Activated naive CD4-positive, alpha-beta T cell treated with anti-CD3 and anti-CD28 coated beads, Interleukin-2, amount 10 ng/mL, durations not matched to agents 7 days and 5 days (primary cell): ENCODE measurements around the gene JARID2.

Source experiments
- CTCF ChIA-PET: fragments of 350-600 bp; sonication (Branson Sonifier 250); formaldehyde crosslinking; loops from one replicate; lab custom pipeline; 2021; ENCODE audit warnings: antibody characterized with exemption; lab: Charles Lee
- DNase-seq: peaks from one replicate; pipeline ENCODE4 v3.0.0-alpha.2; 2020
- H3K27ac Mint-ChIP-seq: one replicate; pipeline ENCODE4 v1.8.0; 2021; ENCODE audit warnings: mild to moderate bottlenecking, moderate library complexity, mixed read lengths
- H3K27me3 Mint-ChIP-seq: one replicate; pipeline ENCODE4 v1.8.0; 2021; ENCODE audit warnings: mild to moderate bottlenecking, mixed read lengths
- H3K36me3 Mint-ChIP-seq: one replicate; pipeline ENCODE4 v1.8.0; 2021; ENCODE audit warnings: mixed read lengths
- H3K4me1 Mint-ChIP-seq: one replicate; pipeline ENCODE4 v1.8.0; 2021; ENCODE audit warnings: mixed read lengths
- H3K4me3 Mint-ChIP-seq: one replicate; pipeline ENCODE4 v1.8.0; 2021; ENCODE audit warnings: mild to moderate bottlenecking, moderate library complexity, mixed read lengths
- H3K9me3 Mint-ChIP-seq: one replicate; pipeline ENCODE4 v1.8.0; 2021; ENCODE audit warnings: mixed read lengths

Gene JARID2

DNA sequence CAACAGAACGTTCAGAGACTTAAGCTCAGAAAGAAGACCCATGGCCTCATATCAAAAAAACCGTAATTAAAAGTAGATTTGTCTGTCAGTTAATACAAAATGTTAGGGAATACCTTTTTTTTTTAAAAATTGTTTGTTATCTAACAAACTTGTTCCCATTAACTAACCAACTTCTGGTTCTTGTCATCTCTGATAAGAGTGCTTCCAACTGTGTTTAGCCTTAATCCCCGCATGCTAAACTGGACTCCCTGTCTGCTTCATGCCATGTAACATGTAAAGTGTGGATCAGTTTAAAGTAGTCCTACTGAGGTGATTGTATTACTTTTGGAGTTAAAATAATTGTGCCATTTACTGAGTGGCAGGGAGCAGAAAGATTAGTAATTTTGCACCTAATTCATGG, 6.3 kb downstream of the JARID2 start:
- no peak for DNase-seq
- Mint-ChIP-seq H3K36me3 (peaks cover 31% of the 10 kb centered on the region), H3K27ac (no peak overlapping the region), H3K27me3 (peaks cover 4% of the 10 kb centered on the region), H3K4me1 (peaks cover 73% of the 10 kb centered on the region), H3K9me3 (no peaks in the 10 kb centered on the region), H3K4me3 (peak overlapping the region; percentile 50)
- CTCF ChIA-PET = no interaction called here

DNA sequence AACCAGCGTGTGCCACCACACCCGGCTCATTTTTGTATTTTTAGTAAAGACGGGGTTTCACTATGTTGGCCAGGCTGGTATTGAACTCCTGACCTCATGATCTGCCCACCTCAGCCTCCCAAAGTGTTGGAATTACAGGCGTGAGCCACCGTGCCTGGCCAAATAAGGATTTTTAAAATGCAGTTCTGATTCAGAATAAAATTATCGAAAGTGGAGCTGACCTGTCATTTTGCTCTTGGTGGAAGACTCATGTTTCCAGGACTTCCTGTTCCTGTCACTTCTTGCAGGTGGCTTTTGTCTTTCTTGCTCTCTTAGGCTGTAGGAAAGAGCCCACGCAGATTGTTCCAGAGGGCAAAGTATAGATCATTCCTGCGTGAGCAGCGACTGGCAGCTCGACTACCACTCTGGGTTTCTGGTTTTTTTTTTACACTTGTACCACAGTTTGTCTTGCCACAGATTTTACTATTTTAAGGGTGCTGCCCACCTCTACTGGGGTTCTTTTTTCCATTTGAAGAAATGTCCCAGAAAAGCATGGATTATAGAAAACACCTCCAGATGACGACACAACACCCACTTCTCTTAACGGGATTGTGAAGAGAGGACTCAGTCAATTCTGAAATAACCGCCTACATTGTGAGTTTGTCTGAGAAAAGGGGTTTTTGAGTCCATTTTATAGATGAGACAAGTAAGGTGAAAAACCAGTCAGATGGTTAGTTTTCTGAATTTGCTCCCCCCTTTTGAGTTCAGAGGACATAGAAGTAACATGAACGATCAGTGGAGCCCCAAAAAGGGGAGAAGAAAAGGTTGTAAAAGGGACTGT, 7.5 kb downstream of the JARID2 start:
- Mint-ChIP-seq H3K9me3 (no peaks in the 10 kb centered on the region), H3K27me3 (peaks cover 3% of the 10 kb centered on the region), H3K27ac (peak overlapping the region; percentile 72), H3K36me3 (peaks cover 37% of the 10 kb centered on the region), H3K4me3 (peak overlapping the region; percentile 57), H3K4me1 (peaks cover 83% of the 10 kb centered on the region)
- CTCF ChIA-PET = no interaction called here
- no peak for DNase-seq

DNA sequence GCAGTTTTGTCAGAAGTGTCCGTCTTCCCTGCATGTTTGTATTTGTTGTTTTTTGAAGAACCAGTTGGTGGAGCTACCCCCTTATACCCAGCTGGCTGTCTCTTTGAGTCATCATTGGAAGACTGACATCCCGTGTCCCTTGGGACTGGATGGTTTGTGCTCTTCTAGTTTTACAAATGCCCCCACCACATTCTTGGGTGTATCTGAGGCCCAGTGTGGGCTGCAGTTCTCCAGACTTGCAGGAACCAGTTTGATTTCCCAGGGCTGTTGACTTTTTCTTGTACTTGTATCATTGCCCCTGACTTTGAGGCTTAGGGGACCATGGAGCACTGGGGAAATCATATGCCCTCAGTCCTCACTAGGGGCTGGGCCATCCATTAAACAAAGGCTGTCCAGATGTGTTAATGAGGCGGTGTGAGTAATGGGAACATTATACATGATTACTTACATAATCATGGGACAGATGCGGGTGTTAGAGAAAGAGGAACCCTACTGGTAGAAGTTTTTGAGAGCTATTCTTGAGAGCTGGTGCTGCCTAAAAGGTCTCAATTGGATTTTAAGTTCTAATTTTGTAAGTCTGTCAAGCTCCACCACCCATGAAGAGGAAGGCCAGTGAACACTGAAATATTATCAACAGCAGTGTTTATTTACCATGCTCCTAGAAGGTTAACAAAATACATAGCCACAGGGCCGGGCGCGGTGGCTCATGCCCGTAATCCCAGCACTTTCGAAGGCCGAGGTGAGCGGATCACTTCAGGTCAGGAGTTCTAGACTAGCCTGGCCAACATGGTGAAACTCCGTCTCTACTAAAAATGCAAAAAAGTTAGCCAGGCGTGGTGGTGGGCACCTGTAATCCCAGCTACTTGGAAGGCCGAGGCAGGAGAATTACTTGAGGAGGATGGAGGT, 8.5 kb downstream of the JARID2 start:
- peaks cover 35% of the 10 kb centered on the region for H3K36me3 Mint-ChIP-seq
- H3K27ac Mint-ChIP-seq = peak overlapping the region; percentile 39
- no peaks in the 10 kb centered on the region for H3K9me3 Mint-ChIP-seq
- peaks cover 86% of the 10 kb centered on the region for H3K4me1 Mint-ChIP-seq
- no peak for DNase-seq
- CTCF ChIA-PET = no interaction called here
- H3K27me3 Mint-ChIP-seq = no peaks in the 10 kb centered on the region
- no peak overlapping the region for H3K4me3 Mint-ChIP-seq

DNA sequence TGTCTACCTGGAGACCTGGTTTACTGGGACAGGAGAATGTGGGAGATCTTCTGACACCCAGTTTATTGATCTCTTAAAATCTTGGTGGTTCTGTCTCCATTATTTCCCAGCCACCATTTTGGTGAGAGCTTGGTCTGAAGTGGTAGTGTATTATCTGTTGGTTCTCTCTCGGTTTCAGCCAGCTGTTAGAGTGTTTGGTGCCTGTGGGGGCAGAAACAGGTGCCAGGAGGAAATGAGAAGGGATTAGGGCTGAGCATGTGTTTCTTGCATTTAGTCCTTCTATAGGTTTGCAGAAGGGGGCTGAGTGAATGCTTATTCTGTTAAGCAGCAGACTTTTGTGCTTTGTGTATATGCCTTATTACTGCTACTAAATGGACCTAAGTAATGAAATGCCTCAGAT, 9.6 kb downstream of the JARID2 start:
- DNase-seq = no peak
- Mint-ChIP-seq H3K27ac (no peak overlapping the region), H3K36me3 (peaks cover 40% of the 10 kb centered on the region), H3K9me3 (no peaks in the 10 kb centered on the region), H3K4me3 (no peak overlapping the region), H3K4me1 (peaks cover 86% of the 10 kb centered on the region), H3K27me3 (no peaks in the 10 kb centered on the region)
- CTCF ChIA-PET = no interaction called here

DNA sequence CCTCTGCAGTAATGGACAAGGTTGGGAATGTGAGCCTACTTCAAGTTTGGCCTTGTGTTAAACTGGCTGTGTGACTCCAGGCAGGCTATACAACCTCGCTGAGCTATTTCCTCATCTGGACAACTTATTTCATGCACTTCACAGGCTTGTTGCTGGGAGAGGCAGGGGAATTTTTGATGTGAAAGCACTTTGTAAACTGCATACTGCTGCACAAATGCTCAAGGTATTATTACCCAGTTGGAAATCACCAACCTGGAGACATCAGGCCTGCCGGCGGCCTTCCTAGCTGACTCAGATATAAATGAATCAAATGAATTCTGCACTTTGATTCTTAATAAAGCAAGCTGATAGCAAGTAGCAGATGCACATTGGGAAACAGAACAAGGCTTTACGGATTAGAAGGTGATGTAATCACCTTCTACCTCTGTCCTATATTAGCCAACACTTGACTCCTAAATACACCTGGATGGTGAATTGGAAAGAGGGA, 10.1 kb downstream of the JARID2 start:
- CTCF ChIA-PET = no interaction called here
- Mint-ChIP-seq H3K4me3 (no peak overlapping the region), H3K36me3 (peaks cover 39% of the 10 kb centered on the region), H3K27me3 (no peaks in the 10 kb centered on the region), H3K4me1 (peaks cover 86% of the 10 kb centered on the region), H3K27ac (no peak overlapping the region), H3K9me3 (no peaks in the 10 kb centered on the region)
- DNase-seq = no peak

DNA sequence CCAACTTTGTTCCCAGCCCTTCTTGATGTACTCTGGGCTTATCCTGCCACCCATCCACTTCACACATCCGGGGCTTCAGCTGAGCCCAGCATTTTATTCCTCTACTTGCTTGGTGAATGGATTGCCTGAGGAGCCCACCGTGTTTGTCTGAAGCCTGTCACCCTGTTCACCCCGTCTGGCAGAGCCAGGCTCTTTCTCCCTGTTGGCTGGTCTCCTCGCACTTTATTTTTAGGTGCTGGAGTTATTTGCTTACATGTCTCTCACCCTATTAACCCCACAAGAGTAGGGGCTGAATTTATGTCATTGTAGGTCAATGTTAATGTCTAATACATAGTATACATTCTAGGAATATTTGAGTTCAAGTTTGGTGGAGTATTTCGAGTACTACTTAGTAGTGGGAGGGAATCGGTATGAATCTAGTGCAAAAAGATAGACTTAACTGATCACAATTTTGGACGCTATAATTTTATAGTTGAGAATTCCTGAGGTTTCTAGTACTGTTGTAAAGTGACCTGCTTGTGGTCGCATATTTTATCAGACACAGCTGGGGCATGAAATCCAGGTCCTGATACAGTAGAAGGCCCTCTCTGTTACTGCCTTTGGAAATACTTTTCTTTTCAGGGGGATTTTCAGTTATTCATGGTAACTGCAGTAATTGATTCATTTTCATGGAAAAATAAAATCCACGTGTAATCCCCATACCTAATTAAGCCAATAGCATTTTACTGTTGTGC, 10.8 kb downstream of the JARID2 start:
- H3K4me3 Mint-ChIP-seq = no peak overlapping the region
- peaks cover 42% of the 10 kb centered on the region for H3K36me3 Mint-ChIP-seq

DNA sequence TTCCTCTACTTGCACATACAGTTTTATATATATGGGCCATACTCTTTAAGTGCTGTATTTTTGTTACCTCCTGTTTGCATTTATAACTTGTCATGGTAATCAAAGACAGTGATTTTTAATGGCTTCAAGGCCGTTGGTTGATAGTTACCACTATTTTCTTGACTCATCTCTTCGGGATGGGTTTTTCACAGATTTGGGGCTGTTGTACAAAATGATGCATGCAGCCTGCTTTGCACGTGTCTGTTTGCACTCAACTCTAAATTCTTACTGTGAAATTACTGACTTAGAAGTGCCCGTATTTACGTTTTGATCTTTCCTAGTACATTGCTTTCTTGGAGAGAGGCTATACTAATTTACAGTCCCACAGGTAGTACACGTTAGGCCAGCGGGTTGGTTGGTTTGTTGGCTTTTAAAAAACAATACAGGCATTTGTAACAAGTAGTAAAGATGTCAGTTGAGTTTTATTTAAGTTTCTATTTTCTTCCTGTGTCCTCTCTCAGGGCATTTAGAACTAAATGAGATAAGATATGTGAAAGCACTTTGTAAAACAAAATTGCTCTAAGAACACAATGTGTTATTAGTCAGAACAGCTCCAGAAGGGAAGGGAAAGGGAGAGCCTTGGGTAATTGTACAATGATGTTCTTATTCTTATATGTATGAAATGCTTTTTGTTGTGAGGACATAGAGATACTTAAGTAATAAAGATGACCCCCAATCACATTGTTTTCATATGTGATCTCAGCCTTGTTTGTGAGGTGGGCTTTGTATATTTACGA, 11.7 kb downstream of the JARID2 start:
- Mint-ChIP-seq H3K4me3 (no peak overlapping the region), H3K27ac (no peak overlapping the region), H3K27me3 (no peaks in the 10 kb centered on the region), H3K9me3 (no peaks in the 10 kb centered on the region), H3K36me3 (peaks cover 45% of the 10 kb centered on the region), H3K4me1 (peaks cover 80% of the 10 kb centered on the region)
- DNase-seq = no peak
- CTCF ChIA-PET = interaction anchor here (0.6 to 0.7 kb wide), 2 partner anchors 132 to 155 kb away, joined by 3 read pairs; no protein-coding TSS in a partner anchor

More for the DNA sequence above, 10.8 kb downstream of the JARID2 start:
- Mint-ChIP-seq H3K27me3 (no peaks in the 10 kb centered on the region), H3K9me3 (no peaks in the 10 kb centered on the region), H3K27ac (no peak overlapping the region), H3K4me1 (peaks cover 85% of the 10 kb centered on the region)
- CTCF ChIA-PET = interaction anchor here (0.6 kb wide), 1 partner anchor 156 kb away, joined by 3 read pairs; no protein-coding TSS in a partner anchor
- no peak for DNase-seq

DNA sequence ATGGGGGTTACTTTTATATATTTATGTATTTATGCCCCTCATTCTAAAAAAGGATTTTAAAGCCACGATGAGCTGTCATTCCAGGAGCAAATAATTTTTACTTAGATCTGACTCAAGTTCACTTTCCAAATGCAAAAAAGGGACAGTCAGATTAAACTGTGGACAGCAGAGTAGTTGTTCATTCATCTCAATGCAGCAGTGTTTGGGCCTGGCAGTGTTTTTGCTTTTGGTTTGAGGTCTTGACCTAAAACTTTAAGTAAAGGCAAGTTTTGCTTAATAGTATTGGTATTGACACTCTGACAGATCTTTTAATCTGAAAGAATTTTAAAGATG, 13.9 kb downstream of the JARID2 start:
- Mint-ChIP-seq H3K27me3 (no peaks in the 10 kb centered on the region), H3K27ac (no peak overlapping the region)
- CTCF ChIA-PET = no interaction called here

DNA sequence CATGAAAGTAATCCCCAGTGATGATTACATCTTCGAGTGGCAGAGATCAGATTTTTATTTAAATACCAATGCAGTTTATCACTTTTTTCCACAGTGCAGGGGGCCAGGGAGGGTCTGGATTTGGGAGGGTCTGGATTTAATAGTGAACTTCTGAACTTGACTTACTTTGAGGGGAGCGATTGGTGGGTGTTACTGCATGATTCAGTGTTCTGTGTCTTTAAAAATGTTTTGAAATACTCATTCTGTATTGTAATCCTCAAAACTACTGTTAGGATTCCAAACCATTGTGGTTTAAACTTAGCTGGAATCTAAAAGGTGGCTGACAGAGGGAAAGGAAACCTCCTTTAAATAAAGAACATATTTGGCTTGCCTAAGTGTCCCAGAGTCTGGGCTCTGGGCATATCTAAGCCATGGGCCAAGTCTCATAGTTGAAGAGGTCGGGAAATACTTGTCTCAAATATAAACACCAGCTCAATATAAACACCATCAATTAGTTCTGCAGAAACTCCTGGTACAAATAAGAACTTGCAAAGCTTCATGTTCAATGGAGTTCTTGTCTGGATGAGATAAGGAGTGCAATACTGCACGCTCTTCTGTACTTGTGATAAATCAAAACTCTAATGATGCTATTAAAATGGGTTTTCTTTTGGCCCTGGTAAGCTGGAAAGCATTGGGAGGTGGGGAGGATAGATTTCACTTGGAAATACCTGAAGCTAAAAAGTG, 14.4 kb downstream of the JARID2 start:
- no peak overlapping the region for H3K27ac Mint-ChIP-seq
- CTCF ChIA-PET = interaction anchor here (0.9 kb wide), 1 partner anchor 14 kb away, joined by 3 read pairs; no protein-coding TSS in a partner anchor
- peaks cover 33% of the 10 kb centered on the region for H3K36me3 Mint-ChIP-seq
- DNase-seq = no peak
- H3K27me3 Mint-ChIP-seq = no peaks in the 10 kb centered on the region
- no peak overlapping the region for H3K4me3 Mint-ChIP-seq
- H3K9me3 Mint-ChIP-seq = no peaks in the 10 kb centered on the region
- H3K4me1 Mint-ChIP-seq = peaks cover 79% of the 10 kb centered on the region

More for the DNA sequence above, 13.9 kb downstream of the JARID2 start:
- Mint-ChIP-seq H3K4me3 (no peak overlapping the region), H3K4me1 (peaks cover 79% of the 10 kb centered on the region), H3K36me3 (peaks cover 33% of the 10 kb centered on the region), H3K9me3 (no peaks in the 10 kb centered on the region)
- DNase-seq = no peak

DNA sequence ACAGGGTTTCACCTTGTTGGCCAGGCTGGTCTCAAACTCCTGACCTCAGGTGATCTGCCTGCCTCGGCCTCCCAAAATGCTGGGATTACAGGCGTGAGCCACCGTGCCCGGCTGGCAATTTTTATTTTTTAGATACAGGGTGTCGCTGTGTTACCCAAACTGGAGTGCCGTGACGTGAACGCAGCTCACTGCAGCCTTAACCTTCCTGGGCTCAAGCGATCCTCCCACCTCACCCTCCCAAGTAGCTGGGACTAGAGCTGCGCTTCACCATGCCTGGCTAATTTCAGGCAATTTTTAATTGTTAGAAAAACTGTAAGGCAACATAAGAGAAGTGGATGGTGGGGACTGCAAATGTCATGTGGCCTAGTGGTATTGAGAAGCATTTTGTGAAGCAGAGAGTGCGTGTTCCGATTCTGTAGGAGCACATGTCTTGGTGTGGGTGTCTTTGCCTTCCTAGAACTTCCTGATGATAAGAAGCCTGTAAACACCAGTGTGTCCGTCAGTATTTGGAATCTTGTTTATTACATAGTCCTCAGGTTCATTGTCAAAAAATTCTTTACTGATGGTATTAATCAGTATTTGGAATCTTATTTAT, 18.0 kb downstream of the JARID2 start:
- peaks cover 93% of the 10 kb centered on the region for H3K4me1 Mint-ChIP-seq
- H3K27me3 Mint-ChIP-seq = no peaks in the 10 kb centered on the region
- peaks cover 24% of the 10 kb centered on the region for H3K36me3 Mint-ChIP-seq
- H3K4me3 Mint-ChIP-seq = no peak overlapping the region
- no peak for DNase-seq
- CTCF ChIA-PET = no interaction called here
- H3K27ac Mint-ChIP-seq = no peak overlapping the region
- H3K9me3 Mint-ChIP-seq = no peaks in the 10 kb centered on the region

DNA sequence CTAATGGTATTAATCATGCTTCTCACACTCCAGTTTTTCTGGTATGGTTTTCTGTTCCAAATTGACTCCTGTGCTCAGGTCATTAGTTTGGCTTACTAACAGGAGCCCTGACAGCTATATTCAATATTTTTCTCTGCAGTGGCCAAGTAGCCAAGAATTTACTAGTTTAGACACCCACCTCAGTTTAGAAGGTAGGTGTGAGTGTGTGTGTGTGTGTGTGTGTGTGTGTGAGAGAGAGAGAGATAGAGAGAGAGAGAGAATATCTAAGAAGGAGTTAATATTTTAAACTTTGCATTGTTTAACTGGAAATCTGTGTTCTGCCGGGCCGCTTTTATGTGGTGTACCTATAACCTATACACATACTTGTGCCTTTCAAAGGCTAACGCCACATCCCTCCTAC, 18.5 kb downstream of the JARID2 start:
- no peak overlapping the region for H3K4me3 Mint-ChIP-seq
- H3K36me3 Mint-ChIP-seq = peaks cover 24% of the 10 kb centered on the region
- DNase-seq = no peak
- peaks cover 90% of the 10 kb centered on the region for H3K4me1 Mint-ChIP-seq
- H3K27ac Mint-ChIP-seq = no peak overlapping the region
- CTCF ChIA-PET = interaction anchor here (1.0 to 1.3 kb wide), 2 partner anchors 20 to 94 kb away, joined by 3 read pairs; no protein-coding TSS in a partner anchor
- no peaks in the 10 kb centered on the region for H3K27me3 Mint-ChIP-seq
- no peaks in the 10 kb centered on the region for H3K9me3 Mint-ChIP-seq

DNA sequence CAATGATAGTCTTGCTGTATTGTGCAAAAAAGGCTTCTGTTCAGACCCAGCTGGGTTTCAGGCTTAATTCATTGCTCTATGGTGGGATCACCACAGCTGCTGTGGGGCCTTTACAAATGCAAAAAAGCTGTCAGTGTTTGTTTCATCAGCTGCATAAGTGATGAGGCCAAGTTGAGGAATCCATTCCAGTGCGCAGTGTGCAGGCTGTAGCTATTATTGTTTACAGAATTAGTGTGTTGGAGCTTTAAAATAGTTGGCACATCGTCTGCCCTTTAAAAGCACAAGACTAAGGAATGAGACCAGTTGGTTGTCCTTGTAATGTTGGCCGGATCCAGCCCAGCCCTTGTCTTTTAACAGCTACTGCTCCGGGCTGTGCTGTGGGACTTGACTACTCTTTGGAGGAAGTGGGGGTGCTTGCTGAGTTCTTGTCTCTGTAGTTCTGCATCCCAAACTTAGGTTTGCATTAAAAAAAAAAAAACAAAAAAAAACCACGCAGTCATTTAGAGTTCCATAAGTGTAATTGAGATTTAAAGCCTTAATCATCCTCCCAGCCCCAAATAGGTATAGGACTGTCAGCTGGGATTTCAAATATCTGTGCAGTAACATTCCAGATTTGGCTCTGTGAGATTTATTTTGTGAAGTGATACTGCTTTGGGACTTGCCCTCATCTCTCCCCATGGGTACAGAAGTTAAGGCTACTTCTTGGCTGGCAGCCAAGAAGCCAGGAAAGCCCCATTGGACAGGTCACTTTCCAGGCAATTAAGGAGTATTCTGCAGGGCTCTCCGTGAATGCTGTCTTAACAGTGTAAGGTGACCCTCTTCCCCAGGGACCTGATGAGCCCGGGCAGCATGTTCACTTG, 19.3 kb downstream of the JARID2 start:
- H3K36me3 Mint-ChIP-seq = peaks cover 21% of the 10 kb centered on the region
- CTCF ChIA-PET = interaction anchor here (1.0 to 1.9 kb wide), 3 partner anchors 19 to 93 kb away, joined by 3 to 5 read pairs (median 3); no protein-coding TSS in a partner anchor
- no peaks in the 10 kb centered on the region for H3K27me3 Mint-ChIP-seq
- DNase-seq = no peak
- H3K4me3 Mint-ChIP-seq = no peak overlapping the region
- H3K9me3 Mint-ChIP-seq = no peaks in the 10 kb centered on the region
- H3K27ac Mint-ChIP-seq = no peak overlapping the region
- peaks cover 87% of the 10 kb centered on the region for H3K4me1 Mint-ChIP-seq
